Left lobe of liver (tissue), 2 donors: ENCODE results near the gene C1orf159. TPM values are rescaled to one million over a fixed set of nuclear protein-coding genes. Genes with fewer than 3 reads are reported as not detected.
"Not testable (repeated sequence)": the region's sequence is repeated elsewhere in the genome, so short reads cannot be mapped to it uniquely, and the experiment has no call there.

Source experiments
- ATAC-seq: fragments of 200-7000 bp; cut with Tn5 transposase; one replicate; pipeline ENCODE4 v1.9.1; 2020; ENCODE audit warnings: mild to moderate bottlenecking, moderate library complexity
- DNase-seq: peaks from one replicate; pipeline ENCODE4 v3.0.0-alpha.2; 2020; ENCODE audit warnings: low spot score
- total RNA-seq: library from RNA; stranded (reverse); gene quantifications from one replicate; pipeline ENCODE4 v1.2.1, GENCODE V29; 2021
- donor health status: DM: no; HTN: no; CAD: no; lungs with moderate emphysema.
- donor health status: DM: no; HTN: yes; CAD: no.

The C1orf159 gene
- total RNA-seq, 1 donor from 2014 or later = 8.4 TPM

- ATAC-seq (no peak), DNase-seq (no peak)
These were observed 32.2 kb downstream of the C1orf159 start for GRCh38 chr1:1083416-1084371.

GRCh38 chr1:1082776-1083415, 33.0 kb downstream of the C1orf159 start:
- ATAC-seq = no peak
- DNase-seq = no peak

DNA sequence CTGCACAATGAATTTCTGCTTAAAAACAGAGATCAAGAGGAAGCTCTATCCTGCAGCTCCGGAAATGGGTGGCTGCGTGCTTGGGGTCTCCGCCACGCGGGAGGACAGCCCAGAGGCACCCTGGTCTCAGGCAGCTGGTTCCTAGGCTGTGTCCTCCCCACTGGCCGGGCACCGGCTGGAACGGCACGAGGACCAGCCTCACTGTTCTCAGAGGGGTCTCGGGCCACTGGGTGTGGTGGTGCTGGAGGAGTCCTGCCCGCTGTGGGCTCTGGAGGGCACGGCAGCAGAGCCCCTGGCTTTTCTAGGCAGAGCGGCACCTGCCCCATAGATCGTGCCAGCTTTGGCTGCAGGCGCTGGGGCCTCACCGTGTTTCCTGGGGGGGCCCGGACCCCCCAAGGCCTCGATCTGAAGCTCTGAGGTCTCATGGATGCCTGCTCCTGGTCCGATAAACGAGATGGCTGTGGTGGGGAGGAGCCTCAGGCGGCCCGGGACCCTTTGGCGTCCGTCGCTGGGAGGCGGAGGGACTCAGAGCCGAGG, 33.6 kb downstream of the C1orf159 start:
- ATAC-seq = no peak
- no peak for DNase-seq

- no peak for ATAC-seq
- no peak for DNase-seq
These were observed 34.3 kb downstream of the C1orf159 start for GRCh38 chr1:1081311-1082238.

DNA sequence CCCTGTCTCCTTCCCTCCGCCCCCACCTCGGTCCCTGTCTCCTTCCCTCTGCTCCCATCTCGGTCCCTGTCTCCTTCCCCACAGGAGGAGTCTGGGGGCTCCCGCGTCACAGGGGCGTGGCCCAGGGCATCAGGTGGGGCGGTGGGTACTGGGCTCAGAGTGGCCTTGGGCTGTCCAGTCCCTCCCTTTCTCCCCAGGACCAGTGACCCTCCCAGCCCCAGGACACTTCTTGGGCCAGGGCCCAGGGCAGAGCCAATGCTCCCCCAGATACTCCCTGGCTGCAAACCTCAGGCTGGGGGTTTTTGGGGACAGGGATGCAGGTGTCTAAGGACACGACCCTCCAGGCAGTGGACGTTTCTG, 35.0 kb downstream of the C1orf159 start:
- no peak for DNase-seq
- no peak for ATAC-seq

DNA sequence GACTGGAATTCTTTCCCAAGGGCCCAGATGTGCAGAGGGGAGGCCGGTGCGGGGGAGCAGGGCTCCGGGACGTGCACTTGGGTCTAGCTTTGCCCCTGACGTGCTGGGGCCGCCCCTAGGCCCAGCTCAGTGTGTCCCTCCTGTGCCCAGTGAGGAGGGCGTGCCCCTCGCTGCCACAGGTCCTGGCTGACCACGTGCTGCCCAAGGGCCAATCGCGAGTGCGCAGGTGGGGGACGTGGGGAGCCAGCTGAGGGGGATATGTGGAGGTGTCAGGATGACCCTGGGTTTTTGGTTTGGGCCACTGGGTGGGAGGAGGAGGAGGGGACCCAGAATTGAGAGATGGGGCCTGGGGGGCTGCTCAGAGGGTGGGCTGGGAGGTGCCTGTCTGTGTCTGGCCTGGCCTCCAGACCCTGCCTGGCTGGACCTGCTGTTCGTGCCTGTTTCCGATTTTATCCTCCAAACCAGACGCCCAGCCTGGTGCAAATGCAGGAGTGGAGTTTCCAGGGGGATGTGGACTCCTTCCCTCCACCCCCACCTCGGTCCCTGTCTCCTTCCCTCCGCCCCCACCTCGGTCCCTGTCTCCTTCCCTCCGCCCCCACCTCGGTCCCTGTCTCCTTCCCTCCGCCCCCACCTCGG, 35.6 kb downstream of the C1orf159 start:
- peak; percentile 64 for ATAC-seq

DNA sequence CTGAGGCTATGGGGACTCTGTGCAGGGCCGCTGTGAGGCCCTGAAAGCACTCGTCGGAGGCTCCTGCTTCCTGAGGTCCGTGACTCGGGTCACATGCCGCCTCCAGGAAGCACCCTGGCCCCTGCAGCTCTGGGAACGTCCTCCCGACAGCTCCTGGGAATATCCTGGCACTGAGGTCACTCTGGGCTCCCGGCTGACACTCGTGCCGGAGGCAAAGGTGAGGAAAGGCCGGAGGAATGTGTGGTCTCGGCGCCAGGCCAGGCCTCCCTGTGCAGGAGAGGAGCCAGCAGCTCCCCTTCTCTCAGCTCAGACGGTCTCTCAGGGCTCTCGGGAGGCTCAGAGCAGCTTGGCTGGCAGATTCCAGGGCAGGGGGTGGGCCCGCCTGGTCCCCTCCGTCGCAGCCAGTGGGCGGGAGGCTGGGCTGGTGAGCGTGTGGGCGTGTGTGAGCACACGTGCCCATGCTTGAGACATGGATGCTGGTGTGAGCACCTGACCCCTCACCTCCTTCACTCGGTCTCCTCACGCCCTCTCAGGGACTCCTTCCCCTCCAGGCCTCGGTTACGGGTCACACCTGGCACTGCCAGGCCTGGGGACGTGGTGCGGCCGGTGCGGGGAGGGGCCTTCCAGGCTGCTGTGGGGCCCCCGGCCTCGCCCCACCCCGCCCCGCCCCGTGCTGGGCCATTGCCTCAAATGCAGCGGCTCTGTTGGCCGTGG, 36.3 kb downstream of the C1orf159 start:
- DNase-seq (peak; percentile 76), ATAC-seq (peak; percentile 82)

More for the DNA sequence above, 35.6 kb downstream of the C1orf159 start:
- DNase-seq = peak; percentile 49

- DNase-seq, ATAC-seq: not testable (repeated sequence)
These were observed 38.5 kb downstream of the C1orf159 start for GRCh38 chr1:1077396-1077795.

GRCh38 chr1:1075148-1075935, 40.5 kb downstream of the C1orf159 start:
- DNase-seq (peak; percentile 44), ATAC-seq (no peak)

GRCh38 chr1:1074631-1075147, 41.2 kb downstream of the C1orf159 start:
- ATAC-seq = no peak
- DNase-seq = no peak

GRCh38 chr1:1073743-1074587, 41.9 kb downstream of the C1orf159 start, which contains the start of gene RNF223:
RNF223 (minus strand) TSS chr1:1074306; CDS start chr1:1072566, 1,740 bp downstream.
- DNase-seq (no peak), ATAC-seq (peak; percentile 6)

DNA sequence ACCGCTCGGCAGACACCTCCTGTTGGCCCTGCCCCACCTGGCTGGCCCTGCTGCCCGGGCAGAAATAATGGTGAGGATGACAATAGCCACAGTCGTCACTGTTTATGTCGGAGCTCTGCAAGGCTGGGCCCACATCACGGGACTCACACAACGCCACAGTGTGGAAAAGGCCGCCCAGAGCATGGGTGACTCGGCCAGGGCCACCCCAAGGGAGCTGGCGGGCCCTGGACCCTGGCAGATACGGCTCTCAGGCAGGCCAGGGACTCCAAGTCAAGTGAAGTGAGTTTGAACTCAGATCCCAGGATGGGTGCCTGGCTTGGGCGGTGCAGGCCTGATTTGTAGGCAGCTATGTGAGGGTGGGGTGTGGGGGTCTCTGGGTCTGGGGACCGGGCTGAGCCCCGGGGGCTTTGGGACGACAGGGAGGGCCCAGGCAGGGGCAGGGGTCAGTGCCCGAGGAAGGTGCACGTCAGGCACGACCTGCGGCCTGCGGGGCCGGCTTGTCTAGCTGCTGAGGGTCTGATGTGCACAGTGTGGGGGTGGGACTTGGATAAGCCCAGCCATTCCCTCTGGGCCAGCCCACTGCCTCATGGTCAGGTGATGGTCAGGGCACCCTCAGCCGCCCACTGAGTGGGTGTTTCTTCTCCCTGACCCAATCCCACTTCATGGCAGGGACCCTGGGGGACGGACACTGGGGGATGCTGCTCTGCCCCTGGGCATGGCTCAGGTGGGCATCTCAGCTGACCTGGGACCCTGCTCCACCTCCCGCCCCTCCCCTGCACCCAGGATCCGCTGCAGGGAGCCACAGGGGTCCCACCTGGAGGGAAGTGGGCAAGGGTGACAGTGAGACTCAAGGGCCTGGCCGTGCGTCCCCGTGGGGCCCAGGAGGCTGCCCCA, 42.8 kb downstream of the C1orf159 start:
- no peak for DNase-seq
- ATAC-seq = no peak

DNA sequence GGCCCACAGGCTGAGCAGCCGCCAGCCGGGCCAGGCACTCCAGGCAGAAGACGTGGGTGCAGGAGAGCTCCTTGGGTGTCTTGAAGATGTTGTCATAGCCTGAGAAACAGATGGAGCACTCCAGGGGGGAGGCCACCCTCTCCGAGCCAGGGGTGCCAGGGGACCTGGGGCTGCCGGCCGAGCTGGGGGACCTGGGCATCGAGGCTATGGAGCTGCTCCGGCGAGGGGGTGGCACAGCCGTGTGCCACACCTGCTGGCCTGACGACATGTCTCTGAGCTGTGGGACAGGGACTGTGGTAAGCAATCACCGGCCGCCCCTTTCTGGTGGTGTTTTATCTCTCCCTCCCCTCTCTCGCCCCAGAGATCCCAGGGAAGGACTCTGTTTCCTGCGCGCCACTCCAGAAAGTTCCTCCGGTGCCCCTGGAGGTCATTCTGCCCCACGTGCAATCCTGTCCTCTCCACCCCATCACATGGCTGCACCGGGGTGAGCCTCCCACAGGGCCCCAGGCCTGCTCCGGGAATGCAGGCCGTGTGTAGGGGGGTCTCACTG, 43.5 kb downstream of the C1orf159 start:
- no peak for ATAC-seq
- no peak for DNase-seq

DNA sequence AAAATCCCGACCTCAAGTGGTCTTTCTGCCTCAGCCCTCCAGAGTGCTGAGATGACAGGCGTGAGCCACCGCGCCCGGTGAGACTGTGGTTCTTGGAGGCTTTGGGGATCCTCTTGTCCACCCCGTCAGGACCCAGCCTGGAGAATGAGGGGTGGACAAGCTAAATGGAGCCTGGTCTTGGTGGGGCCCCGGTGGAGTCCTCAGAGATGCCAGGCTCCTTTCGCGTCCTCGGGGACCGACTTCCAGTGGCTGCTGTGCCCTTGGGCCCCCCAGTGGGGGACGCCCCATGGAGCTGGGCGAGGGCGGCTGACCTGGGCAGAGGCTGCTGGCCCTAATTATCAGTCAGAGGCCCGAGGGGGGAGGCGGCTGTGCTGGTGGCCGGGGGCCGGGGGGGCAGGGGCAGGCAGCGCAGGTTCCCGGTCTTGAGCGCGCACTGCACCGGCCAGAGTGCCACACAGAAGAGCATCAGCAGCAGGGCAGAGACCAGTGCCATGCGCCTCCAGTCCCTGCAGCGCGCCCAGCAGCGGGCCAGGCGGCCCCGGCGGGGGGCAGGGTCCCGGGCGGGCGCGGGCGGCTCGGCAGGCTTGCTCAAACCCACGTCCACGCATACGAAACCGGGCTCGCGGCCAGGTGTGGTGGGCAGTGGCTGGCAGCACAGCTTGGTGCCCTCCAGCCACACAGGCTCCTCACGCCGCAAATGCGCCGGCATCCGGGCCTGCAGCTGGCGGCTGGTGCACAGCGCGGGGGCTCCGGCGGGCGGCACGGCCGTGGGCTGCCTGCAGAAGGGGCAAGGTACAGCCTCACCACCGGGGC, 44.2 kb downstream of the C1orf159 start:
- ATAC-seq = no peak
- DNase-seq = no peak
